Type B pancreatic cell (in vitro differentiated cells): ENCODE measurements around the gene DESI2. TPM values are rescaled to one million over a fixed set of nuclear protein-coding genes. Genes with fewer than 3 reads are reported as not detected.

Experiments used
- DNase-seq: peaks from one replicate; pipeline ENCODE4 v3.0.0; 2021; ENCODE audit warnings: mixed read lengths; ENCODE audit not compliant: unreplicated experiment; ENCODE audit errors: extremely low spot score
- H3K27ac Mint-ChIP-seq: 2 replicates; pipeline ENCODE4 v1.8.0; 2021; ENCODE audit warnings: mild to moderate bottlenecking, mixed read lengths
- H3K27me3 Mint-ChIP-seq: 2 replicates; pipeline ENCODE4 v1.8.0; 2021; ENCODE audit warnings: mixed read lengths
- H3K36me3 Mint-ChIP-seq: 2 replicates; pipeline ENCODE4 v1.8.0; 2021; ENCODE audit warnings: mixed read lengths
- H3K4me1 Mint-ChIP-seq: one replicate; pipeline ENCODE4 v1.8.0; 2021; ENCODE audit warnings: mixed read lengths; ENCODE audit not compliant: unreplicated experiment
- H3K4me3 Mint-ChIP-seq: 2 replicates; pipeline ENCODE4 v1.8.0; 2021; ENCODE audit warnings: mild to moderate bottlenecking, mixed read lengths
- H3K9me3 Mint-ChIP-seq: 2 replicates; pipeline ENCODE4 v1.8.0; 2021; ENCODE audit warnings: mixed read lengths
- CTCF ChIP-seq: fragments of 200-600 bp; sonication (generic); conservative IDR thresholded peaks from 2 replicates; pipeline ENCODE4 v1.5.0; 2021; ENCODE audit warnings: antibody characterized with exemption, mild to moderate bottlenecking
- total RNA-seq: library from RNA; stranded (reverse); gene quantifications from 2 replicates; pipeline ENCODE4 v1.2.1, GENCODE V29; 2021; ENCODE audit warnings: low replicate concordance

DESI2 gene
- total RNA-seq, 1 donor from 2014 or later, result 34.4 TPM

GRCh38 chr1:244709076-244709475 is 56.1 kb downstream of the DESI2 start:
- Mint-ChIP-seq H3K27me3 (no peaks in the 10 kb centered on the region), H3K27ac (no peak overlapping the region), H3K9me3 (no peaks in the 10 kb centered on the region), H3K4me1 (peaks cover 5% of the 10 kb centered on the region), H3K36me3 (peaks cover 6% of the 10 kb centered on the region), H3K4me3 (no peak overlapping the region)
- DNase-seq, result no peak
- no peak for TF ChIP-seq CTCF

- H3K36me3 Mint-ChIP-seq, result peaks cover 6% of the 10 kb centered on the region
- H3K4me3 Mint-ChIP-seq, result no peak overlapping the region
- no peak for TF ChIP-seq CTCF
- H3K9me3 Mint-ChIP-seq, result no peaks in the 10 kb centered on the region
- H3K4me1 Mint-ChIP-seq, result peaks cover 5% of the 10 kb centered on the region
- H3K27ac Mint-ChIP-seq, result no peak overlapping the region
- DNase-seq, result no peak
- no peaks in the 10 kb centered on the region for H3K27me3 Mint-ChIP-seq
These were observed 56.8 kb downstream of the DESI2 start for GRCh38 chr1:244709476-244710368.

GRCh38 chr1:244710474-244711062 is 57.6 kb downstream of the DESI2 start:
- no peak for DNase-seq
- TF ChIP-seq CTCF, result no peak
- Mint-ChIP-seq H3K27ac (no peak overlapping the region), H3K36me3 (peaks cover 6% of the 10 kb centered on the region), H3K9me3 (no peaks in the 10 kb centered on the region), H3K4me1 (peaks cover 5% of the 10 kb centered on the region), H3K4me3 (no peak overlapping the region), H3K27me3 (no peaks in the 10 kb centered on the region)

- no peak for TF ChIP-seq CTCF
- DNase-seq, result no peak
- peaks cover 5% of the 10 kb centered on the region for H3K4me1 Mint-ChIP-seq
- H3K27me3 Mint-ChIP-seq, result no peaks in the 10 kb centered on the region
- H3K36me3 Mint-ChIP-seq, result no peaks in the 10 kb centered on the region
- H3K27ac Mint-ChIP-seq, result no peak overlapping the region
- no peak overlapping the region for H3K4me3 Mint-ChIP-seq
- H3K9me3 Mint-ChIP-seq, result no peaks in the 10 kb centered on the region
These were observed 59.7 kb downstream of the DESI2 start for GRCh38 chr1:244712669-244713068.

GRCh38 chr1:244713332-244713731 is 60.4 kb downstream of the DESI2 start:
- no peak overlapping the region for H3K27ac Mint-ChIP-seq
- DNase-seq, result no peak
- no peaks in the 10 kb centered on the region for H3K36me3 Mint-ChIP-seq
- H3K4me3 Mint-ChIP-seq, result no peak overlapping the region
- no peaks in the 10 kb centered on the region for H3K27me3 Mint-ChIP-seq
- H3K4me1 Mint-ChIP-seq, result peaks cover 5% of the 10 kb centered on the region
- no peak for TF ChIP-seq CTCF
- H3K9me3 Mint-ChIP-seq, result no peaks in the 10 kb centered on the region
